GM12892 (cell line): ENCODE results near the gene EEF1A2.

Source experiments
- DNase-seq: peaks from one replicate; pipeline ENCODE4 v3.0.0; 2011; ENCODE audit not compliant: insufficient read length
- FAIRE-seq: peaks from 2 replicates; lab custom pipeline; 2011; peaks lifted over from hg19 to GRCh38; lab: Jason Lieb, UNC
- POLR2A ChIP-seq: IDR thresholded peaks from 2 replicates; pipeline ENCODE4 v1.6.1; 2011; ENCODE audit warnings: low read depth, low read length, control low read depth
- POLR2AphosphoS5 ChIP-seq: IDR thresholded peaks from 2 replicates; pipeline ENCODE4 v1.6.1; 2011; ENCODE audit warnings: low read depth, low read length, control low read depth
- TAF1 ChIP-seq: IDR thresholded peaks from 2 replicates; pipeline ENCODE4 v1.6.1; 2011; ENCODE audit warnings: low read depth, mild to moderate bottlenecking, control low read depth, low read length, borderline replicate concordance

EEF1A2 gene

DNA sequence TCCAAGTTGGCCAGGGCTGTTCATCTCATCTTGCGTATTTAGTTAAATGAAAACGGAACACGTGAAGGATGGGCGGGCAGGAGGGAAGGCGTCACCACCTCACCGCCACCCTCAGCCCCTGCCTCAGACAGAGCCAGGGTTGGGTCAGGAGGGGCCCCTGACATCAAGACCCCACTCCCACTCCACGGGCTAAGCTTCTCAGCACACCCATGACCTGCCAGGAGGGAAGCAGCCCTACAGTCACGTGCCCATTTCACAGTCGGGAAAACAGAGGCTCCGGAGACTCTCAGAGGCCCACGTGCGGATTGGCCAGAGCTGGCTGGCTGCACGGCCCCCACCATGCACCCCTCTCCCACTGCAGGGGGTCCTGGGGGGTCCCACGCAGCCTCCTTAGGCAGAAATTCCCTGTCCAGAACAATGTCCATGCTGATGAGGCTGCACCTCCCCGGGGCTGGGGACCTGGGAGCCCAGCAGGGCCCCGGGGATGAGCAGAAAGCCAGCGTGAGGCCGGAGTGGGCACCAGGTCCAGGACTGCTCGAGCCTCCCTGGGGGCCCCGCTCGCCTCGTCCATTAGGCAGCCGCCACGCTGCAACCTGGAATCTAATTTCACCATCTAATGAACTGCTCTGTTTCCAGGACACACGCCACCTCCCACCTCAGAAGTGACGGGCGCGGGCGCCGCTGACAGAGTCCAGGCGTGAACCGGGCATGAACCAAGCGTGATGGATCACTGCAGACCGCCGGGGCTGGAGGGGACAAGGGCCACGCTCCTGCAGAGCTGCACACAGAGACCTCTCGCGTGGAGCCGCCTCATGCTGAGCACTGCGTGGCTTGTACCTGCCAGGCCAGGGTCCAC, 42.2 kb downstream of the EEF1A2 start:
- FAIRE-seq (no peak), DNase-seq (no peak)
- no peak for TF ChIP-seq POLR2A

DNA sequence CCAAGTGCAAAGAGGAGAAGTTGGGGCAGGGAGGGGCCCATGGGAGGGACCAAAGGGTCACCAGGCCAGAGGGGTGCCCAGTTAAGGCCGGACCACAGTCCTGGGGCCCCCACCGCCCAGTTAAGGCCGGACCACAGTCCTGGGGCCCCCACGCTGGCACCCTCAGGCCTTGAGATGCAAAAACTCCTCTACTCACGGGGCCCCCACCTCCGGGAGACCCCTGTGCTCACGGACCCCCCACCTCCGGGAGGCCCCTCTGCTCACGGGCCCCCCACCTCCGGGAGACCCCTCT, 43.4 kb downstream of the EEF1A2 start:
- DNase-seq (no peak), FAIRE-seq (no peak)
- TF ChIP-seq POLR2AphosphoS5: no peak

DNA sequence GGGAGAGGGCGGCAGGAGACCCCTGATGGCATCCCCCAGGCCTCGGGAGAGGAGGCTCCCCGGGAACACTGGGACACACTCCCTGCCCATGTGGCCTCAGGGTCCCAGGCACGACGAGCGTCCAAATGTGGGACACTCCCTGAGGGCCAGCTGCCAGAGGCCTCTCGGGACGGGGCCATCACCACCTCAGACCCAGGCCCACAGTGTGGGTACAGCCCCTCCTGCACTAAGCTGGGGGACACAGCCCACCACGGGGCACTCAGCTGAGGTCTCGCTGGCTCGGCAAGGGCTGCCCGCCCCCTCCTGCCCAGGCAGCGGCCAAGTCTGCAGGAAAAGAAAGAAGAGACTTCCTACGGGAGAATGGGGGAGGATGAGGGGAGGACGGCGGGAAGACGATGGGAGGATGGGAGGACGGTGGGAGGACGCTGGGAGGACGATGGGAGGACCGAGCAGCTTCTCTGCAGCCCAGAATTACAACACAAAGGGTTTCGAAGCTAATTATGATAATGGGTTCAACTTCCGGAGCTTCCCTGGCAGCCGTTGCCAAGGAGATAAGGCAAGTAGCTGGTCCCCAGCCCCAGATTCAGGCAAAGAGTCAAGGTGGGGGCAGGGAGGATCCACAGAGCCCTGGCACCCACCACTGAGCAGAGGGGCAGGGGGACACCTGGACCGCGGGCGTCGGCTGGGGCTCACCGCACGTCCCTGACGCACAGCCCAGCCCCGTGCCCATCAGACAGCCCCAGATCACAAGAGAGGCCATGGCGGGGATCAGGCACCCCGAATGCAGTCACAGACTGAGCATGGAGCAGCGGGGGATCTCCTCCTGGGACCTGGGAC, 43.9 kb downstream of the EEF1A2 start:
- no peak for TF ChIP-seq TAF1
- TF ChIP-seq POLR2A: no peak
- no peak for TF ChIP-seq POLR2AphosphoS5
- DNase-seq (no peak), FAIRE-seq (no peak)

DNA sequence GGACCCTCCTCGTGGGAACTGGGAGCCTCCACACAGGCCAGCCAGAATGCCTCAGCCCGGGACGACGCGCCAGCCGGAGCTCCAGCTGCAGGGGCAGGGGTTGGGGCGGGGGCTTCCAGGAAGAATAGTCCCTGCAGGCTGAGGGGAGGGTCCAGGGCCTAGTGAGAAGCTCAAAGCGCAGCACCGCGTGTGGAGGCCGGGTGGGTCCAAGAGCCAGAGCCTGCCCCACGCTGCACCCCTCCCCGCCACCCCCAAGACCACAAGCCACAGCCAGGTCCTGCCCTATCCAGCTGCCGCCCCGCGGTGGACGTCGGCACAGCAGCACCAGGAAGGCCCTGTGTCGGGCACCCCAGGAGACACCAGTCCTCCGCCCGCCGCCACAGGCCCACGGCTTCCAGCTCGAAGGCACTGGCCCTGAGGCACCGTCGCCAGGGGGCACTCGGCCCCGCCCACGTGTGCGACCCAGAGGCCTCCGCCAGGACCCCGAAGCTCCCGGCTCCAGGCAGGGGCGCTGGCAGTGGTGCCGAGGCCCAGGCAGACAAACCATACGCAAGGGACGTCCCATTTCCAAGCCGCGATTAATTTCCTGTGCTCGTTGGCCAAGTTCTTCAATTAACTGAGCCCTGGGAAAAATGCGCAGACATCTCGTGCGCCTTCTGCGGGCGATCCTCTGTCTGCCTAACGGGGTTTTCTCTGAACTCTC, 45.9 kb downstream of the EEF1A2 start:
- no peak for FAIRE-seq
- DNase-seq: no peak
- TF ChIP-seq POLR2A: no peak
- TF ChIP-seq POLR2AphosphoS5: no peak
- TF ChIP-seq TAF1: no peak

DNA sequence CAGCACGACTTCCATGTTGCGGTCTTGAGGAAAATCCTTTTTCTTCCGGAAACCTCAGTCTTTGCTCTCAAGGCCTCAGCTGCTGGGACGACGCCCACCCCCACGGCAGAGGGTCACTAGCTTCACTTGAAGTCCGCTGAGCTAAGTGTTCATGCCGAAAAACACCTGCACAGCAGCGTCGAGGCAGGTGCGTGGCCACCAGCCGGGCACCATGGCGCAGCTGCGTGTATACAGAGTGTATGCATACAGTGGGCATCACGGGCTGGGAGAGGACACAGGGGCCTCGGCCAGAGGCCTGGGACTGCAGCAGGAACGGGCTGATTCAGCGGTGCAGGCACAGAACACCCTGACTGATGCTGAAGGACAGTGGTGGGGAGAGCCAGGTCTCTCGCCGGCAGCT, 46.5 kb downstream of the EEF1A2 start:
- no peak for DNase-seq
- no peak for FAIRE-seq
- no peak for TF ChIP-seq POLR2AphosphoS5

DNA sequence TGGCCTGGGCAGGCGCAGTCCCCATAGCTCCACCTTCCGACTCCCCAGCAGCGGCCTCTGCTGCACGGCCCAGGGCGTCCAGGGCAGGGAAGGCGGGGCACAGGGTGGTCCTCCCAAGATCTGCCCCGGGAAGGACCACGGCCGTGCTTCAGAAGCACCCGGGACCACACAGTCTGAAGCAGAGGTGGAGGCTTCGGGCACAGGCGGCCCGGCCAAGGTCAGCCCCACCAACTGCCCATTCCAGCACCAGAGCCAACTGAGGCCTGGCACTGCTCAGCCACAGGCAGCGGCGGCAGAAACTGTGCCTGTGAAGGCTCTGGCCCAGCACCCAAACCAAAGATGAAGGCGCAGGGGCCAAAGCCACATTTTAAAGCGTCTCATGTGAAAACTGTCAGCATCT, 47.1 kb downstream of the EEF1A2 start:
- no peak for DNase-seq
- FAIRE-seq: no peak
- no peak for TF ChIP-seq POLR2A

DNA sequence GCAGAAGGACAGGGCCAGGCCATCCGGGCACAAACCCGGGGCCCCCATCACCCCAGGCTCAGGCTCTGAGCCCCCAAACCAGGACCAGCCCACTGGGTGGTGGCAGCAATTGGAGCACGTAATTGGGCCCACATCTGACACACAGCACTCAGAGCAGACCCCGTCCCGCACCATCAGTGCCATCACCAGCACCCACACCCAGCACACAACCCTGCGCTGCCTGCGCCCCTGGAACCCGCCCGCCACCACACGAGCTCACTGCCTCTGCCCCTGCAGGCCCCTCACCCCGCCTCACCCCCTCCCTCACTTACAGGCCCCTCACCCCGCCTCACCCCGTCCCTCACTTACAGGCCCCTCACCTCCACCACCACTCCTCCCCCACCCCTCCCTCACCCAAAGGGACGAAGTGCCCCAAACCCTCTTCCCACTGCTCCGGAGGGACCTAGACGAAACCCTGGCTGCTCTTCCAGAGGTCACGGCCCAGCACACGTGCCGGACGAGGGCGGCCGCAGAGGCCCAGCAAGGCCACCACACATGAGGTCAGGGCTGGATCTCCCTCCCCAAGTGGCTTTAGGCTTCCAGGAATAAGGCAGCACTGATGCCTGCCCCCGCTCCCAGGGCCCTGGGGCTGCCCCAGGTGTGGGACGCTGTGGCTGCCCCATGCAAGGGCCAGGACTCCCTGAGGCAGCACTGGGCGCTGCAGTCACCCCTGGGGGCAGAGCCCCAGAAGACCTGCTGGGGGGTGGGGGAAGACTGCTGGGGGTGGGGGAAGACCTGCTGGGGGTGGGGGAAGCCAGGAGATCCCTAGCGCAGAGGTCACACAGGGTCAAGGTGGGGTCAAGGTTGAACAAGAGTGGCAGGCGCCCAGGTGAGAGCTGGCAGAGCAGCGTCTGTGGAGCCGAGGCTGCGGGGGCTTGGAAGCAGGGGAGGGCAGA, 48.8 kb downstream of the EEF1A2 start:
- no peak for DNase-seq

DNA sequence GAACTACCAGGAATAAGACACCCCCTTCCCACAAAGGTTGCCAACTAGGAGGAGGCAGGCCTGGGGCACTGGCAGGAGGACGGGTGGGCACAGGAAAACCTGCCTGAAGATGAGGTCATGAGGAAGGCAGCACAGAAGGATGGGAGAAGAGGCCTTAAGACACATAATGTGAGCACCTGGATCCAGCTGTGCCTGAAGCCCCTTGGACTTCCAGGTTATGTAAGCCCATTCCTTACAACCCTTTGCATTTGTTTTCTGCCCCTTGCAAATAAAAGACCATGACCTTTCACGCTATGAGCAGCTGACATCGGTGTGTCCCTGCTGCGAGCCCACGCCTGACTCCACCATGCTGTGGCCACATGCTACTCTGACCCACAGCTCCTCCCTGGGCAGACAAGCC, 49.9 kb downstream of the EEF1A2 start:
- DNase-seq: no peak
- no peak for FAIRE-seq
- TF ChIP-seq TAF1 (no peak), POLR2A (no peak), POLR2AphosphoS5 (no peak)

More for the DNA sequence above, 48.8 kb downstream of the EEF1A2 start:
- FAIRE-seq: no peak
- TF ChIP-seq TAF1: no peak
- TF ChIP-seq POLR2AphosphoS5: no peak
- no peak for TF ChIP-seq POLR2A

DNA sequence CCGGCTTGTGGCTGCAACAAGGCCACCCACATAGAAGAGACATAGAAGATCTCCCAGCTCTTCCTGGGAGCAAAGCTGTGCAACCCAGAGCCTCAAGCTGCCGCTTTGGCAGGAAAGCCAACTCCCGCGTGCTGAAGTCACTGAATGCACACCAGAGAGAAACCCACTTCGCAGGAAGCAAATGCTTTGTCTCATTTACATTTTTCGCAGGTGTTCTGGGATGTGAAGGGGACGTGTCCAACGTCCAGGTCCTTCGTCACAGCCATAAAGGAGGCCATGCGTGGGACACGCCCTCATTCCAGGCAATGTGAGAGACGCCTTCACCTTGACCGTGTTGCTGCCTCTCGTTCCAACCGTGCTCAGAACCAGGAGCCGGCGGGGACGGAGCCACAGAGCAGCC, 50.9 kb downstream of the EEF1A2 start:
- TF ChIP-seq POLR2AphosphoS5 (no peak), TAF1 (no peak), POLR2A (no peak)
- no peak for DNase-seq
- FAIRE-seq: no peak

DNA sequence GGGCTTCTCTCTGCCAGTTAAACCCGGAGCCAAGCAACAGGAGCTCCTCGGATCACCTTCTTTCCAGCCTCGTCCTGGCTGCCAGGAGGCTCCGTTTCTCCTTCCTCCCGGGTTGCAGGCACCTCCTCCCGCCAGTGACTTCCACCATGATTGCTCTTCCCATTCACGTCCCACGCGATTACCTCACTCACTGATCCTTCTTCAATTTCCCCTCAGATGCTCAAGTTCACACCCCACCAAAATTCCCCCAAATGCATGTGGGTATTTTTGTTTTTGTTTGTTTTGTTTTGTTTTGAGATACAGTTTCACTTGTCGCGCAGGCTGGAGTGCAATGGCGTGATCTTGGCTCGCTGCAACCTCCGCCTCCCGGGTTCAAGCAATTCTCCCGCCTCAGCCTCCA, 51.6 kb downstream of the EEF1A2 start:
- DNase-seq (no peak), FAIRE-seq (no peak)
- TF ChIP-seq TAF1 (no peak), POLR2A (no peak), POLR2AphosphoS5 (no peak)
